Keratinocyte (primary cell): ENCODE measurements around the gene MROH7. TPM values are rescaled to one million over a fixed set of nuclear protein-coding genes. Genes with fewer than 3 reads are reported as not detected.

ENCODE experiments used
- DNase-seq: peaks from one replicate; pipeline ENCODE4 v3.0.0-alpha.2; 2011; ENCODE audit warnings: low read depth, missing footprints, low spot score
- FAIRE-seq: peaks from 2 replicates; lab custom pipeline; 2011; peaks lifted over from hg19 to GRCh38; lab: Jason Lieb, UNC
- H2AFZ ChIP-seq: 2 replicates; pipeline ENCODE4 v1.6.0; 2012; ENCODE audit warnings: low read length, control low read depth, inconsistent platforms; ENCODE audit not compliant: control insufficient read depth
- H3K27ac ChIP-seq: 2 replicates; pipeline ENCODE4 v1.5.1; 2011; ENCODE audit warnings: low read length; ENCODE audit not compliant: control insufficient read depth, insufficient read depth
- H3K27me3 ChIP-seq: 3 replicates; pipeline ENCODE4 v1.6.0; 2011; ENCODE audit warnings: low read length; ENCODE audit not compliant: control insufficient read depth, insufficient read depth; ENCODE audit errors: extremely low read depth
- H3K36me3 ChIP-seq, 2 experiments: 2 replicates in 1 of 2; 3 replicates in 1 of 2; pipeline ENCODE4 v1.5.1; 2011; ENCODE audit warnings: low read length in 2 of 2, mild to moderate bottlenecking in 1 of 2; ENCODE audit not compliant: control insufficient read depth in 2 of 2, insufficient read depth in 2 of 2; ENCODE audit errors: extremely low read depth in 1 of 2
- H3K4me1 ChIP-seq: 3 replicates; pipeline ENCODE4 v1.5.1; 2011; ENCODE audit warnings: low read length; ENCODE audit not compliant: control insufficient read depth, insufficient read depth; ENCODE audit errors: extremely low read depth
- H3K4me2 ChIP-seq: 3 replicates; pipeline ENCODE4 v1.6.0; 2011; ENCODE audit warnings: low read depth, low read length; ENCODE audit not compliant: control insufficient read depth, insufficient read depth; ENCODE audit errors: extremely low read depth
- H3K4me3 ChIP-seq, 3 experiments: fragments of 200-600 bp in 1 of 3; sonication (generic) in 1 of 3; 2 replicates in 2 of 3; 3 replicates in 1 of 3; pipeline ENCODE4 v1.5.1; 2011 to 2016; ENCODE audit warnings: low read length in 3 of 3, mild to moderate bottlenecking in 3 of 3, control low read depth in 2 of 3, inconsistent platforms in 1 of 3, low read depth in 1 of 3, mixed read lengths in 1 of 3, mixed run types in 1 of 3, moderate library complexity in 1 of 3; ENCODE audit not compliant: control insufficient read depth in 2 of 3, insufficient read depth in 2 of 3; ENCODE audit errors: extremely low read depth in 1 of 3
- H3K79me2 ChIP-seq: 2 replicates; pipeline ENCODE4 v1.6.0; 2012; ENCODE audit warnings: low read length; ENCODE audit not compliant: control insufficient read depth, insufficient read depth
- H3K9ac ChIP-seq: 3 replicates; pipeline ENCODE4 v1.6.0; 2011; ENCODE audit warnings: low read length; ENCODE audit not compliant: control insufficient read depth, insufficient read depth; ENCODE audit errors: extremely low read depth
- H3K9me1 ChIP-seq: 3 replicates; pipeline ENCODE4 v1.6.0; 2011; ENCODE audit warnings: low read length; ENCODE audit not compliant: control insufficient read depth, insufficient read depth; ENCODE audit errors: extremely low read depth
- H3K9me3 ChIP-seq: 2 replicates; pipeline ENCODE4 v1.5.1; 2012; ENCODE audit warnings: low read depth, low read length; ENCODE audit not compliant: control insufficient read depth
- H4K20me1 ChIP-seq: 3 replicates; pipeline ENCODE4 v1.6.0; 2011; ENCODE audit warnings: low read length; ENCODE audit not compliant: control insufficient read depth, insufficient read depth; ENCODE audit errors: extremely low read depth
- CTCF ChIP-seq, 3 experiments: IDR thresholded peaks in 1 of 3; conservative IDR thresholded peaks in 1 of 3; optimal IDR thresholded peaks in 1 of 3; 2 replicates in 2 of 3; 3 replicates in 1 of 3; pipeline versions ENCODE3 to v1.5.1; 2011; ENCODE audit warnings: low read length in 3 of 3, mild to moderate bottlenecking in 3 of 3, moderate library complexity in 2 of 3, control low read depth in 1 of 3, inconsistent platforms in 1 of 3; ENCODE audit not compliant: insufficient read depth in 2 of 3; ENCODE audit errors: extremely low read depth in 1 of 3
- EZH2 ChIP-seq: IDR thresholded peaks from one replicate; pipeline ENCODE4 v1.6.1; 2012; ENCODE audit warnings: inconsistent platforms, mild to moderate bottlenecking, low read length, moderate library complexity
- dilution Hi-C: fragments of 300-500 bp; cut with MboI; formaldehyde crosslinking; loops from one replicate; pipeline ENCODE4 v1.7.0; 2020; ENCODE audit warnings: low sequenced_read_pairs; ENCODE audit not compliant: extremely low pct_ligation_motif_present
- polyA plus RNA-seq, 5 experiments: library from polyadenylated mRNA; depleted of rRNA in 3 of 5; stranded (reverse) in 3 of 5; stranded (forward) in 1 of 5; unstranded in 1 of 5; fragments of >200 nt; gene quantifications; 1 replicate in 1 of 5; 2 replicates in 3 of 5; 3 replicates in 1 of 5; pipeline versions ENCODE4 v1.2.1 to v1.2.3, GENCODE V29; 2011 to 2012; ENCODE audit warnings: missing spikeins in 2 of 5, low read depth in 1 of 5, low replicate concordance in 1 of 5

MROH7 gene
- polyA plus RNA-seq, 1 donor (not counting 4 experiments of a cell fraction or from before 2014, with no cell fraction given) = not detected

- dilution Hi-C loops = no loop called here
- H3K9me1 ChIP-seq = no peaks in the 10 kb centered on the region
- no peak overlapping the region for H3K9ac ChIP-seq
- H2AFZ ChIP-seq = no peak overlapping the region
- no peaks in the 10 kb centered on the region for H3K36me3 ChIP-seq
- no peak for FAIRE-seq
- H3K79me2 ChIP-seq = no peaks in the 10 kb centered on the region
- H3K4me2 ChIP-seq = no peak overlapping the region
- H3K27ac ChIP-seq = no peak overlapping the region
- H4K20me1 ChIP-seq = no peaks in the 10 kb centered on the region
- DNase-seq = no peak
- H3K4me3 ChIP-seq = no peak overlapping the region
- H3K4me1 ChIP-seq = no peaks in the 10 kb centered on the region
- H3K27me3 ChIP-seq = no peaks in the 10 kb centered on the region
- TF ChIP-seq CTCF (optimal IDR thresholded peaks at IDR 0.05 in 1 of 3, IDR thresholded peaks at IDR 0.05 in 1 of 3, conservative IDR thresholded peaks at IDR 0.05 in 1 of 3; ENCODE audit: extremely low read depth in 1 of 3, insufficient read depth in 2 of 3, low read length in 3 of 3) = no peak
- no peak for TF ChIP-seq EZH2
- H3K9me3 ChIP-seq = no peaks in the 10 kb centered on the region
Observed at GRCh38 chr1:54658164-54658913, 16.8 kb downstream of the MROH7 start.

- DNase-seq (no peak), FAIRE-seq (no peak)
- H3K4me2 ChIP-seq = no peak overlapping the region
- no peaks in the 10 kb centered on the region for H3K79me2 ChIP-seq
- no peaks in the 10 kb centered on the region for H3K36me3 ChIP-seq
- H2AFZ ChIP-seq = no peak overlapping the region
- H3K4me3 ChIP-seq = no peak overlapping the region
- H3K9me1 ChIP-seq = no peaks in the 10 kb centered on the region
- H3K9ac ChIP-seq = no peak overlapping the region
- dilution Hi-C loops = no loop called here
- no peaks in the 10 kb centered on the region for H3K27me3 ChIP-seq
- H3K9me3 ChIP-seq = no peaks in the 10 kb centered on the region
- TF ChIP-seq EZH2 = no peak
- no peak for TF ChIP-seq CTCF (optimal IDR thresholded peaks at IDR 0.05 in 1 of 3, IDR thresholded peaks at IDR 0.05 in 1 of 3, conservative IDR thresholded peaks at IDR 0.05 in 1 of 3; ENCODE audit: extremely low read depth in 1 of 3, insufficient read depth in 2 of 3, low read length in 3 of 3)
- H4K20me1 ChIP-seq = no peaks in the 10 kb centered on the region
- no peaks in the 10 kb centered on the region for H3K4me1 ChIP-seq
- no peak overlapping the region for H3K27ac ChIP-seq
Observed at GRCh38 chr1:54663725-54664124, 22.1 kb downstream of the MROH7 start.
